SK-MEL-5 (cell line): ENCODE results near the gene RPL3. TPM values are rescaled to one million over a fixed set of nuclear protein-coding genes. Genes with fewer than 3 reads are reported as not detected.

Source experiments
- small RNA-seq, 2 experiments: library from RNA; depleted of rRNA; stranded (forward); fragments of <200 nt; gene quantifications; one replicate each; pipeline ENCODE3, GENCODE V24; 2014
- total RNA-seq: library from RNA; depleted of rRNA; stranded (reverse); fragments of >200 nt; shearing (Covaris generic); gene quantifications from 2 replicates; pipeline ENCODE4 v1.2.3, GENCODE V29; 2014; rRNA removed

Gene RPL3
- total RNA-seq, 1 experiment from 2014 or later = 3,465 TPM

Small RNAs within 50 kb of the gene (small RNA-seq; reads per million reads assigned to genes)
- gene SNORD43 (0 reads per million in 2 experiments), gene SNORD83A (2,030 to 28,572 reads per million in 2 experiments), gene SNORD83B (0 reads per million in 2 experiments)

Other genes with a start within 250 kb of the RPL3 start
- 9.8 and 14.0 TPM in 2 replicates for gene APOBEC3G, start 242.3 kb downstream of the RPL3 start, total RNA-seq
- gene APOBEC3H, start 222.4 kb downstream of the RPL3 start, total RNA-seq = 1.1 TPM in 1 of 2 replicates, not detected in the other
- 2.7 and 4.7 TPM in 2 replicates for gene CBX7, start 166.9 kb downstream of the RPL3 start, total RNA-seq
- gene PDGFB, start 74.6 kb downstream of the RPL3 start, total RNA-seq = 0.05 TPM in 1 of 2 replicates, not detected in the other
- 29.6 and 30.1 TPM in 2 replicates for gene SYNGR1, start 30.4 kb upstream of the RPL3 start, total RNA-seq
- 14.5 and 16.6 TPM in 2 replicates for gene TAB1, start 80.2 kb upstream of the RPL3 start, total RNA-seq
- 0.90 and 0.98 TPM in 2 replicates for gene MGAT3, start 137.4 kb upstream of the RPL3 start, total RNA-seq
- 34.1 and 35.5 TPM in 2 replicates for gene MIEF1, start 182.7 kb upstream of the RPL3 start, total RNA-seq
- 794 and 900 TPM in 2 replicates for gene ATF4, start 200.9 kb upstream of the RPL3 start, total RNA-seq
- gene RPS19BP1, start 213.1 kb upstream of the RPL3 start, total RNA-seq = 173 and 176 TPM in 2 replicates